Mesenchymal stem cell (in vitro differentiated cells and primary cell): ENCODE measurements around the gene RTN4.

Experiments used
- DNase-seq: peaks from one replicate; pipeline ENCODE4 v3.0.0-alpha.2; 2013
- H2AFZ ChIP-seq: one replicate; pipeline ENCODE4 v1.6.1; 2013; ENCODE audit warnings: low read depth, mild to moderate bottlenecking, control low read depth, inconsistent platforms, low read length, moderate library complexity
- H2AK5ac ChIP-seq: 2 replicates; pipeline ENCODE4 v1.6.1; 2013; ENCODE audit warnings: low read length, moderate library complexity, mild to moderate bottlenecking, inconsistent platforms; ENCODE audit not compliant: severe bottlenecking
- H2BK120ac ChIP-seq: one replicate; pipeline ENCODE4 v1.6.1; 2013; ENCODE audit warnings: low read depth, mild to moderate bottlenecking, inconsistent platforms, low read length, moderate library complexity
- H2BK12ac ChIP-seq, 2 experiments: one replicate each; pipeline ENCODE4 v1.6.1; 2013; ENCODE audit warnings: inconsistent platforms in 2 of 2, low read length in 2 of 2, mild to moderate bottlenecking in 2 of 2, moderate library complexity in 2 of 2, control low read depth in 1 of 2
- H2BK15ac ChIP-seq: one replicate; pipeline ENCODE4 v1.6.1; 2013; ENCODE audit warnings: mild to moderate bottlenecking, low read depth, inconsistent platforms; ENCODE audit not compliant: poor library complexity, severe bottlenecking
- H2BK5ac ChIP-seq: 2 replicates; pipeline ENCODE4 v1.6.1; 2013; ENCODE audit warnings: low read depth, mild to moderate bottlenecking, low read length, control low read depth, inconsistent platforms; ENCODE audit not compliant: poor library complexity, severe bottlenecking
- H3K14ac ChIP-seq, 2 experiments: one replicate each; pipeline ENCODE4 v1.6.1; 2013; ENCODE audit warnings: inconsistent platforms in 2 of 2, low read length in 2 of 2, control low read depth in 1 of 2, mild to moderate bottlenecking in 1 of 2, moderate library complexity in 1 of 2
- H3K18ac ChIP-seq, 2 experiments: one replicate each; pipeline ENCODE4 v1.6.1; 2013; ENCODE audit warnings: inconsistent platforms in 2 of 2, low read length in 2 of 2, control low read depth in 1 of 2, low read depth in 1 of 2, mild to moderate bottlenecking in 1 of 2
- H3K23ac ChIP-seq, 2 experiments: one replicate each; pipeline ENCODE4 v1.6.1; 2013; ENCODE audit warnings: inconsistent platforms in 2 of 2, low read length in 2 of 2, mild to moderate bottlenecking in 2 of 2, moderate library complexity in 2 of 2, control low read depth in 1 of 2
- H3K27ac ChIP-seq: 2 replicates; pipeline ENCODE4 v1.5.1; 2013; ENCODE audit warnings: mild to moderate bottlenecking, moderate library complexity, low read length, control low read depth, inconsistent platforms; ENCODE audit not compliant: poor library complexity, severe bottlenecking
- H3K27me3 ChIP-seq, 2 experiments: 2 replicates each; pipeline versions ENCODE4 v1.6.1 to v1.7.0; 2013; ENCODE audit warnings: low read length in 2 of 2, mild to moderate bottlenecking in 2 of 2, moderate library complexity in 2 of 2, control low read depth in 1 of 2, inconsistent platforms in 1 of 2; ENCODE audit not compliant: control insufficient read depth in 1 of 2, insufficient read depth in 1 of 2
- H3K36me3 ChIP-seq, 2 experiments: 2 replicates each; pipeline versions ENCODE4 v1.6.1 to v1.7.0; 2013; ENCODE audit warnings: low read length in 2 of 2, control low read depth in 1 of 2, inconsistent platforms in 1 of 2, low read depth in 1 of 2, mild to moderate bottlenecking in 1 of 2; ENCODE audit not compliant: insufficient read depth in 2 of 2, control insufficient read depth in 1 of 2
- H3K4ac ChIP-seq, 2 experiments: one replicate each; pipeline ENCODE4 v1.6.1; 2013; ENCODE audit warnings: inconsistent platforms in 2 of 2, low read length in 2 of 2, mild to moderate bottlenecking in 2 of 2, moderate library complexity in 2 of 2, control low read depth in 1 of 2, low read depth in 1 of 2
- H3K4me1 ChIP-seq: 2 replicates; pipeline ENCODE4 v1.6.1; 2013; ENCODE audit warnings: low read depth, low read length, control low read depth; ENCODE audit not compliant: control insufficient read depth, insufficient read depth
- H3K4me2 ChIP-seq: 2 replicates; pipeline ENCODE4 v1.6.1; 2013; ENCODE audit warnings: low read length, mild to moderate bottlenecking, inconsistent platforms; ENCODE audit not compliant: poor library complexity, severe bottlenecking
- H3K4me3 ChIP-seq, 2 experiments: 2 replicates each; pipeline versions ENCODE4 v1.5.1 to v1.7.0; 2013; ENCODE audit warnings: low read length in 2 of 2, mild to moderate bottlenecking in 2 of 2, control low read depth in 1 of 2, low read depth in 1 of 2; ENCODE audit not compliant: insufficient read depth in 1 of 2
- H3K79me1 ChIP-seq: replicated peaks from 2 replicates; pipeline ENCODE4 v1.6.1; 2013; ENCODE audit warnings: mild to moderate bottlenecking, control low read depth, low read length, inconsistent platforms; ENCODE audit not compliant: poor library complexity, severe bottlenecking
- H3K9ac ChIP-seq: 2 replicates; pipeline ENCODE4 v1.7.0; 2013; ENCODE audit warnings: mild to moderate bottlenecking, low read length, moderate library complexity
- H3K9me3 ChIP-seq: 2 replicates; pipeline ENCODE4 v1.7.0; 2013; ENCODE audit warnings: mild to moderate bottlenecking, low read length; ENCODE audit not compliant: control insufficient read depth
- H4K8ac ChIP-seq: one replicate; pipeline ENCODE4 v1.6.1; 2013; ENCODE audit warnings: inconsistent platforms, mild to moderate bottlenecking, low read length, moderate library complexity
- H4K91ac ChIP-seq: one replicate; pipeline ENCODE4 v1.6.1; 2013; ENCODE audit warnings: mild to moderate bottlenecking, low read length, inconsistent platforms
- WGBS: methylation state at CpG from one replicate; pipeline ENCODE4 v1.1.7; 2013; ENCODE audit warnings: mixed read lengths; 5-methylcytosine and 5-hydroxymethylcytosine counted together

RTN4 gene

DNA sequence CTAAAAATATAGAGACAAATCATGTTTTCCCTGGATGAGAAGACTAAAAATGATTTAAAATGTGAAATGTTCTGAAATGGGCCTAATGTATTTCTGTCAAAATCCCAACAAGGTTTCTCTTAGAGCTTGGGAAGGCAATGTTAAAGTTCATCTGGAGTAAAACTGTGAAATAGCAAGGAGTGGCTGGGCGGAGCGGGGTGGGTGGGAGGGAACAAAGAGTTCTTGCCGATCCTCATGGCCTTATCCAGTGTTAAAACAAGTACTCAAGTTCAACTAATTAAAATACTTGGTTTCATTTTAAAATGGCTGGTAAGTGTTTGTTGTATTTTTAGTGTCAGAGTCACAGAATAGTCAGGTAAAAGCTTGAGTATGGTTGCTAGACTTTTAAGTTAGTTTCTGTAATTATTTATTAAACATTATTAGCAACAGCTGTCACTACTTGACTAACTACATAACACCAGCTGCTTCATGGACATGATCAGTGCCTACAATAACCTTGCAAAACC is 87.3 kb downstream of the RTN4 start:
- Histone ChIP-seq H3K4me1 (peaks cover 2% of the 10 kb centered on the region), H2BK120ac (no peak overlapping the region), H2BK5ac (no peak overlapping the region), H2AFZ (no peak overlapping the region), H3K9ac (no peak overlapping the region), H2AK5ac (no peak overlapping the region), H3K4me2 (no peak overlapping the region), H3K79me1 (peaks cover 18% of the 10 kb centered on the region), H4K91ac (no peak overlapping the region), H3K27me3 (no peaks in the 10 kb centered on the region), H3K14ac (no peak overlapping the region), H2BK12ac (no peak overlapping the region), H3K4ac (no peak overlapping the region), H4K8ac (no peak overlapping the region), H3K4me3 (no peak overlapping the region), H3K23ac (no peak overlapping the region), H3K36me3 (peaks cover 20% of the 10 kb centered on the region in 2 experiments), H3K18ac (no peak overlapping the region), H2BK15ac (no peak overlapping the region), H3K27ac (no peak overlapping the region), H3K9me3 (no peaks in the 10 kb centered on the region)
- WGBS: 100% methylated on average over 2 of the region's 3 CpGs
- DNase-seq: no peak

DNA sequence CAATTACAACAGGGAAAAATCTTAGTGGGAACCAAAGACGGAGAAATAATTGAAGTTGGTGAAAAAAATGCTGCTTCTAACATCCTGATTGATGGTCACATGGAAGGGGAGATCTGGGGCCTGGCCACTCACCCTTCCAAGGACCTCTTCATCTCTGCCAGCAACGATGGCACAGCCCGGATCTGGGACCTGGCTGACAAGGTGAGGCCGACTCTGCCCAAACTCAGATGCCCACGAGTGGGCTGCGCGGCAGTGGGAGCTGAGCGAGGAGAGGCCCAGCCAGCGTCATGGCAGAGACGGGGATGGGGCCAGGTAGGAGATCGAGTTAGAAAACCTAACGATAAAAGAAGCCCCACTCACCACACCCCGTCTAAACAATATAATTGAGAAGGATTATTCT is 87.7 kb downstream of the RTN4 start:
- H2BK5ac ChIP-seq: no peak overlapping the region
- H4K91ac ChIP-seq: no peak overlapping the region
- no peak overlapping the region for H2BK120ac ChIP-seq
- H2BK12ac ChIP-seq: no peak overlapping the region
- H3K4me2 ChIP-seq: no peak overlapping the region
- H3K36me3 ChIP-seq: peaks cover 15 to 16% of the 10 kb centered on the region in 2 experiments
- H3K27me3 ChIP-seq: no peaks in the 10 kb centered on the region
- no peak overlapping the region for H3K4me3 ChIP-seq
- peaks cover 2% of the 10 kb centered on the region for H3K4me1 ChIP-seq
- DNase-seq: no peak
- no peak overlapping the region for H3K4ac ChIP-seq
- no peak overlapping the region for H2AFZ ChIP-seq
- no peak overlapping the region for H3K18ac ChIP-seq
- no peak overlapping the region for H3K27ac ChIP-seq
- no peak overlapping the region for H3K14ac ChIP-seq
- no peak overlapping the region for H4K8ac ChIP-seq
- 96% methylated on average over 7 of the region's 13 CpGs for WGBS
- no peak overlapping the region for H3K23ac ChIP-seq
- peaks cover 15% of the 10 kb centered on the region for H3K79me1 ChIP-seq
- H3K9me3 ChIP-seq: no peaks in the 10 kb centered on the region
- no peak overlapping the region for H2AK5ac ChIP-seq
- H2BK15ac ChIP-seq: no peak overlapping the region
- H3K9ac ChIP-seq: no peak overlapping the region

DNA sequence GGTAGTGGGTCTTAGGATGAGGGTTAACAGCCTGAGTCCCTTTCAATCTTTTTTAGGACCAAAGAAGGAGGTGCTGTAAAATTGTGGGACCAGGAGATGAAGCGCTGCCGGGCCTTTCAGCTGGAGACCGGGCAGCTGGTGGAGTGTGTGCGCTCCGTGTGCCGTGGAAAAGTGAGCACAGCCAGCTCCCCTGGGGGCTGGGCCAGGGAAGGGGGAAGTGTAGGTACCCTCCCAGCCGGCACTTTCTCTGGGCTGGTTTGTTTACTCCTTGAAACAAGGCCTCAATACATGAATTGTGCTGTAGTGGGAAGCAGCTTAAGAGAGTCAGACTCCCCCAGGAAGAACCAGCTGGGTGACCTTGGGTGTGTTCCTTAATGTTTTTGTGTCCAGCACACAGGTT is 90.1 kb downstream of the RTN4 start:
- H3K9me3 ChIP-seq: no peaks in the 10 kb centered on the region
- no peak overlapping the region for H3K9ac ChIP-seq
- no peak overlapping the region for H3K4ac ChIP-seq
- no peak overlapping the region for H3K27ac ChIP-seq
- no peaks in the 10 kb centered on the region for H3K27me3 ChIP-seq
- no peak overlapping the region for H3K23ac ChIP-seq
- H3K4me2 ChIP-seq: no peak overlapping the region
- H4K8ac ChIP-seq: no peak overlapping the region
- no peak overlapping the region for H3K14ac ChIP-seq
- H2AK5ac ChIP-seq: no peak overlapping the region
- H3K79me1 ChIP-seq: no peaks in the 10 kb centered on the region
- H2BK5ac ChIP-seq: no peak overlapping the region
- no peak overlapping the region for H2BK15ac ChIP-seq
- WGBS: 84% methylated on average over 7 of the region's 7 CpGs
- H4K91ac ChIP-seq: no peak overlapping the region
- H2BK120ac ChIP-seq: no peak overlapping the region
- H3K4me3 ChIP-seq: no peak overlapping the region
- H3K4me1 ChIP-seq: peaks cover 2% of the 10 kb centered on the region
- no peak overlapping the region for H3K18ac ChIP-seq
- H2AFZ ChIP-seq: no peak overlapping the region
- H3K36me3 ChIP-seq: peaks cover 0 to 3% of the 10 kb centered on the region in 2 experiments
- no peak for DNase-seq
- no peak overlapping the region for H2BK12ac ChIP-seq

DNA sequence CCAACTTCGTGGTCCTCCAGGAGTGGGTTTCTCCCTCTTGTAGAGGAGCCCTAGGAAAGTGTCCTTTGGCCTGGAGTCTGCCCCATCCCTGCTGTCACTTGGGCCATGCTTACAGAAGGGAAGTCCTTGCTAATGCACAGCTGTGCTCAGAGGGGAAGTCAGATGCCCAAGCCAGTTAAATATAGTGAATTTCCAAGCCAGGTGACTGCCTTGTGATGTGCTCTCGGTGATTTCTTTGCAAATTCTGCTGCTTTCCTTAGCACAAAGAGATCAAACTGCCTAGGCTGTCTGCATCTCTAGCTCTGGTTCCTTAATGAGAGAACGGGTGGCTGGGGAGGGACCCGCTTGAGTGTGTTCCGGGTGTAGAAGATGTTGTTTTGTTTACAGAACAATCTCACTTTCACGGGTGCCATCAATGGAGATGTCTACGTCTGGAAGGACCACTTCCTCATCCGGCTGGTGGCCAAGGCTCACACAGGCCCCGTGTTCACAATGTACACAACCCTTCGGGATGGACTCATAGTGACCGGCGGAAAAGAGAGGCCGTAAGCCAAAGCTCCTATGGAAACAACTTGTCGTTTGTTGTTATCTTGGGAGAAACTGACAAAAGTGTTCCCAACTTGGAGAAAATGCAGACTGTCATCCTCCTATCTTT is 91.4 kb downstream of the RTN4 start:
- H3K14ac ChIP-seq: no peak overlapping the region
- no peak overlapping the region for H3K9ac ChIP-seq
- DNase-seq: no peak
- H2AFZ ChIP-seq: no peak overlapping the region
- no peak overlapping the region for H2BK15ac ChIP-seq
- H3K4me3 ChIP-seq: no peak overlapping the region
- H2AK5ac ChIP-seq: no peak overlapping the region
- no peak overlapping the region for H4K8ac ChIP-seq
- peaks cover 4% of the 10 kb centered on the region for H3K4me1 ChIP-seq
- no peaks in the 10 kb centered on the region for H3K9me3 ChIP-seq
- no peak overlapping the region for H3K18ac ChIP-seq
- H2BK12ac ChIP-seq: no peak overlapping the region
- H3K27ac ChIP-seq: no peak overlapping the region
- H3K23ac ChIP-seq: no peak overlapping the region
- no peak overlapping the region for H3K4me2 ChIP-seq
- H3K4ac ChIP-seq: no peak overlapping the region
- 93% methylated on average over 14 of the region's 14 CpGs for WGBS
- no peak overlapping the region for H4K91ac ChIP-seq
- no peaks in the 10 kb centered on the region for H3K79me1 ChIP-seq
- no peaks in the 10 kb centered on the region for H3K27me3 ChIP-seq
- no peak overlapping the region for H2BK120ac ChIP-seq
- peaks cover 0 to 2% of the 10 kb centered on the region in 2 experiments for H3K36me3 ChIP-seq
- no peak overlapping the region for H2BK5ac ChIP-seq
